Gastroesophageal sphincter (tissue), 4 donors: Measurements from ENCODE around the gene GRIP2. TPM values are rescaled to one million over a fixed set of nuclear protein-coding genes. Genes with fewer than 3 reads are reported as not detected.

ENCODE experiments used
- ATAC-seq: fragments of 150-250 bp; one replicate; pipeline ENCODE4 v1.9.1; 2016; ENCODE audit warnings: mild to moderate bottlenecking, moderate library complexity
- H3K27ac ChIP-seq, 4 donors: fragments of 200-600 bp; sonication (generic) in 3 of 4; 1 replicate in 3 of 4; 2 replicates in 1 of 4; pipeline ENCODE4 v1.5.1; 2016 to 2019
- H3K27me3 ChIP-seq: fragments of 200-600 bp; sonication (generic); one replicate; pipeline ENCODE4 v1.5.1; 2019
- H3K36me3 ChIP-seq, 2 donors: fragments of 200-600 bp; sonication (generic); one replicate each; pipeline ENCODE4 v1.5.1; 2019; ENCODE audit warnings: control low read depth in 1 of 2
- H3K4me1 ChIP-seq, 3 donors: fragments of 200-600 bp; sonication (generic); 1 replicate in 2 of 3; 2 replicates in 1 of 3; pipeline ENCODE4 v1.5.1; 2016 to 2019; ENCODE audit warnings: control low read depth in 2 of 3
- H3K4me3 ChIP-seq, 2 donors: fragments of 200-600 bp; sonication (generic); one replicate each; pipeline ENCODE4 v1.5.1; 2019; ENCODE audit warnings: mild to moderate bottlenecking in 1 of 2, moderate library complexity in 1 of 2
- H3K9me3 ChIP-seq, 3 donors: fragments of 200-600 bp; sonication (generic); one replicate each; pipeline ENCODE4 v1.5.1; 2017 to 2019; ENCODE audit warnings: control low read depth in 2 of 3
- EP300 ChIP-seq: sonication (generic); formaldehyde crosslinking; IDR thresholded peaks from one replicate; pipeline ENCODE4 v1.6.1; 2017; ENCODE audit warnings: antibody characterized with exemption, mild to moderate bottlenecking
- POLR2A ChIP-seq, 2 donors: fragments of 450-650 bp; IDR thresholded peaks; one replicate each; pipeline ENCODE4 v1.6.1; 2017; ENCODE audit warnings: antibody characterized with exemption in 2 of 2, mild to moderate bottlenecking in 2 of 2, moderate library complexity in 1 of 2
- POLR2AphosphoS5 ChIP-seq: sonication (generic); formaldehyde crosslinking; IDR thresholded peaks from one replicate; pipeline ENCODE4 v1.6.1; 2017; ENCODE audit warnings: antibody characterized with exemption
- WGBS, 2 donors: methylation state at CpG; one replicate each; pipeline ENCODE4 v1.1.5; 2018; ENCODE audit warnings: low coverage in 1 of 2; 5-methylcytosine and 5-hydroxymethylcytosine counted together
- total RNA-seq, 4 donors: library from RNA; depleted of rRNA; stranded (reverse); fragments of >200 nt; gene quantifications; one replicate each; pipeline ENCODE4 v1.1.0, GENCODE V29; 2016
- TF ChIP-seq, protein P1 (sequence below), 4 experiments: fragments of 200-600 bp in 2 of 4; fragments of 450-650 bp in 2 of 4; sonication (generic) in 1 of 4; IDR thresholded peaks; one replicate each; pipeline ENCODE4 v1.5.1; 2017 to 2019; ENCODE audit warnings: antibody characterized with exemption in 4 of 4, mild to moderate bottlenecking in 2 of 4, moderate library complexity in 2 of 4

GRIP2 gene
- total RNA-seq, 4 donors from 2014 or later, result 0.27 to 1.6 (median 0.72) TPM

DNA sequence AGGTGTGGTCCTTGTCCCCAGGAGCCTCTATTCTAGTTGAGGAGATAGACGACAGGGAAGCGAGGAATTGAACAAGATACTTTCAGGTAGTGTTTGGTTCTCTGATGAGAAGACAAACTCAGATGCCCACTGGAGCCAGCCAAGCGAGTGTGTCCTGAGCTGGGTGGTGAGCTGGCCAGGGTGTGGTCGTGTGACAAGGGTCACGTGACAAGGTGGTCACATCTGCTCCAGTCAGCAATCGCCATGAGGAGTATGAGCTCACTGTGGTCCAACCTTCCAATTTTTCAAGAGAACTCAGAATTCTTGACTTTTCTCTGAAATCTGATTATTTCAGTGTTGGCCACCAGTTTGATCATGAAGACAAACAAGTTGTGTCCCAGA lies 98.2 kb downstream of the GRIP2 start:
- H3K27me3 ChIP-seq, result no peaks in the 10 kb centered on the region
- H3K27ac ChIP-seq, result no peak overlapping the region
- ATAC-seq, result no peak
- peaks cover 0 to 22% of the 10 kb centered on the region in 2 donors for H3K36me3 ChIP-seq
- no peak overlapping the region for H3K4me3 ChIP-seq
- H3K9me3 ChIP-seq, result no peaks in the 10 kb centered on the region
- WGBS, 2 donors, result 93% methylated on average over 3 of the region's 6 CpGs; no CpG with 5 or more reads in 1 of the 2 donors
- TF ChIP-seq POLR2A (IDR thresholded peaks at IDR 0.05) (no peak), EP300 (no peak), POLR2AphosphoS5 (no peak)
- TF ChIP-seq, protein P1, sequence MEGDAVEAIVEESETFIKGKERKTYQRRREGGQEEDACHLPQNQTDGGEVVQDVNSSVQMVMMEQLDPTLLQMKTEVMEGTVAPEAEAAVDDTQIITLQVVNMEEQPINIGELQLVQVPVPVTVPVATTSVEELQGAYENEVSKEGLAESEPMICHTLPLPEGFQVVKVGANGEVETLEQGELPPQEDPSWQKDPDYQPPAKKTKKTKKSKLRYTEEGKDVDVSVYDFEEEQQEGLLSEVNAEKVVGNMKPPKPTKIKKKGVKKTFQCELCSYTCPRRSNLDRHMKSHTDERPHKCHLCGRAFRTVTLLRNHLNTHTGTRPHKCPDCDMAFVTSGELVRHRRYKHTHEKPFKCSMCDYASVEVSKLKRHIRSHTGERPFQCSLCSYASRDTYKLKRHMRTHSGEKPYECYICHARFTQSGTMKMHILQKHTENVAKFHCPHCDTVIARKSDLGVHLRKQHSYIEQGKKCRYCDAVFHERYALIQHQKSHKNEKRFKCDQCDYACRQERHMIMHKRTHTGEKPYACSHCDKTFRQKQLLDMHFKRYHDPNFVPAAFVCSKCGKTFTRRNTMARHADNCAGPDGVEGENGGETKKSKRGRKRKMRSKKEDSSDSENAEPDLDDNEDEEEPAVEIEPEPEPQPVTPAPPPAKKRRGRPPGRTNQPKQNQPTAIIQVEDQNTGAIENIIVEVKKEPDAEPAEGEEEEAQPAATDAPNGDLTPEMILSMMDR (IDR thresholded peaks at IDR 0.05), result no peak
- H3K4me1 ChIP-seq, result peaks cover 0 to 56% (median 14%) of the 10 kb centered on the region in 3 donors

DNA sequence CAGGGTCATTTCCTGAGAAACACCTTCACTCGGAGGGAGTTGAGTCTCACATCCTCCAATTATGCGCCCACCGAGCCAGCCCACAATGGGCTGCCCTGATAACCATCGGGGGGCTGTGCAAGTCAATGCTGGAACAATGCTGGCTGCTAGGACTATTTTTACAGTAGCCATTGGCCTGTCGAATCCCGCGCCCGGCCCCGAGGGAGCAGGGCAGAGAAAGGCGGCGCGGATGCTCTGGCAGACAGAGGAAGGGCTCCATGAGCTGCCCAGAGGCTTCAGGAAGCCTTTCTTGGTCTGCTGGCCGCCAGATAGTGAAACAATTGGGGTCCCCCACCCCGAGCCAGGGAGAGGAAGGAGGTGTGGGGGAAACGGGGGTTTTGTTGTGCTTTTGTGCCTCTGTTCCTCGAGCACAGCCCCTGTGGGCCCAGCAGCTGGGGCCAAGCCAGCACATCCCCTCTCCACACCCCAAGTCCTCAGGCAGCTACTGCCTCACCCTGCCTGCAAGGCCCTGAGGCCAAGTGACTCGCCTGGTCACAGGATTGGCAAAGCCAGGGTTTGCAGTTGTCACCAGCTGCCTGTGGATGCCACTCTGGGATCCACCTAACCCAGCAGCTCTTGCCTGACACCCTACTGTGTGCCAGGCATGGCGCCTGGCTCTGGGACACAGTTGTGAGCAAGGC lies 98.8 kb downstream of the GRIP2 start:
- H3K27ac ChIP-seq, result no peak overlapping the region
- TF ChIP-seq EP300 (no peak), POLR2AphosphoS5 (no peak), POLR2A (IDR thresholded peaks at IDR 0.05) (no peak)
- TF ChIP-seq, protein P1 (IDR thresholded peaks at IDR 0.05), result no peak
- peaks cover 0 to 61% (median 14%) of the 10 kb centered on the region in 3 donors for H3K4me1 ChIP-seq

DNA sequence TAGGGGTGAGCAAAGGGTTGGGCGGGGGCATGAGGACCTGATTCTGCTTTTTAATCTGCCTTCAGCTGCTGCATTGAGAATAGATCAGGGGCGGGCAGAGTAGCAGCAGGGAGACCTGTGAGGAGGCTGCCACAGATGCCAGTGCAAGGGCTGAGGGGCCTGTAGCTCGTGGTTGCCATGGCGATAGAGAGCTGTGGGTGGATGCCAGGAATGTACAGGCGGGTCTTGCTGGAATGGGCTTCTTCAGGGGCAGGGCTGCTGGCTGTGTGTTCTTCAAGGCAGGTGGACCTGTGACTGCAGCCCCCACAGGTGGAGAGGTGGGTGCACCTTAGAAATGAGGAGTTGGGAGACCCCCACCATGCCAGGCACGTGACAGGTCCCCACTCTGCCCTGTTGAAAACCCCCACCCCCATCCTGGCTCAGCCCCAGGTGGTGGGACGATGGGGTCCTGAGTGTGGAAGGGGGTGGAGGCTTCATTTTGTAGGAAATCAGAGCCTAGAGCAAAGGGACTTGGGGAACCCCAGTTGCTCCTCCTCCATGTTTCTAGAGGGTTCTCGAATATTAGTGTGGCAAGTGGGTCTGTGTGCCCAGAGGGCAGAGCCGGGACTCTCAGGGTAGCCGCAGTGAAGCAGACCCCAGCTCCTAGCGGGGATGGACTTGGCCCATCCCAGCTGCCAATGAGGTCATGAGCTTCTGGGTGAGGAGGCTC lies 99.5 kb downstream of the GRIP2 start:
- Histone ChIP-seq H3K4me3 (no peak overlapping the region), H3K4me1 (peaks cover 0 to 68% (median 14%) of the 10 kb centered on the region in 3 donors), H3K36me3 (peaks cover 0 to 10% of the 10 kb centered on the region in 2 donors), H3K9me3 (no peaks in the 10 kb centered on the region), H3K27ac (no peak overlapping the region), H3K27me3 (no peaks in the 10 kb centered on the region)
- whole genome bisulfite sequencing, 2 donors, result 74 to 100% methylated on average over 4 to 5 of the region's 11 CpGs
- TF ChIP-seq POLR2AphosphoS5, result no peak
- TF ChIP-seq, protein P1 (IDR thresholded peaks at IDR 0.05), result no peak
- no peak for TF ChIP-seq EP300
- TF ChIP-seq POLR2A (IDR thresholded peaks at IDR 0.05), result no peak
- ATAC-seq, result no peak

More for the DNA sequence above, 98.8 kb downstream of the GRIP2 start:
- Histone ChIP-seq H3K36me3 (peaks cover 0 to 16% of the 10 kb centered on the region in 2 donors), H3K27me3 (no peaks in the 10 kb centered on the region), H3K9me3 (no peaks in the 10 kb centered on the region), H3K4me3 (no peak overlapping the region)
- WGBS, 2 donors, result 80% methylated on average over 1 of the region's 18 CpGs; no CpG with 5 or more reads in 1 of the 2 donors
- ATAC-seq, result no peak

DNA sequence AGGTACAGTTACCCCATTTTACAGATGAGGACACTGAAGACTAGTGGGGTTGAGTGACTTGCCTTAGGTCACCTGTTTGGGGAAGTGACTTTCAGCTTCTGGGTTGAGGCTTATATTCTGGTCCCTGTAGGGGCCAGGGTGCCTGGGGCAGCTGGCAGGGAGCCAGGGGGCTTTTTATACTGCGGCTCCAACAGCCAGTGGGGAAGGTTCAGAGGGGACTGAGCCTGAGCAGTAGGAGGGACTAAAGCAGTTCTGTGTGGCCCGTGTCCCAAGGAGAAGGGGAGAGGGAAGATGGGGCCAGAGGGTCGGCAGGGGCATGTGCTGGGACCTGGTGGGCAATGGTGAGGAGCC lies 100.0 kb downstream of the GRIP2 start:
- WGBS, 2 donors, result 56 to 92% methylated on average over 2 to 3 of the region's 3 CpGs
- H3K4me3 ChIP-seq, result no peak overlapping the region
- no peak overlapping the region for H3K27ac ChIP-seq
- H3K4me1 ChIP-seq, result peaks cover 0 to 73% (median 16%) of the 10 kb centered on the region in 3 donors
- H3K36me3 ChIP-seq, result peaks cover 0 to 4% of the 10 kb centered on the region in 2 donors
- no peak for ATAC-seq
- TF ChIP-seq, protein P1 (IDR thresholded peaks at IDR 0.05), result no peak
- TF ChIP-seq POLR2A (IDR thresholded peaks at IDR 0.05) (no peak), POLR2AphosphoS5 (no peak), EP300 (no peak)
- no peaks in the 10 kb centered on the region for H3K27me3 ChIP-seq
- no peaks in the 10 kb centered on the region for H3K9me3 ChIP-seq
